Glomerular endothelial cell (primary cell): ENCODE results near the gene PPP2R5E. TPM values are rescaled to one million over a fixed set of nuclear protein-coding genes. Genes with fewer than 3 reads are reported as not detected.
"Not testable (repeated sequence)": the region's sequence is repeated elsewhere in the genome, so short reads cannot be mapped to it uniquely, and the experiment has no call there.

Experiments
- DNase-seq: peaks from one replicate; pipeline ENCODE4 v3.0.0-alpha.2; 2011; ENCODE audit warnings: low read depth, low spot score; ENCODE audit errors: extremely low read depth
- total RNA-seq: library from RNA; depleted of rRNA; stranded (reverse); fragments of >200 nt; gene quantifications from 2 replicates; pipeline ENCODE4 v1.2.3, GENCODE V29; 2015

PPP2R5E gene
- 30.8 and 35.3 TPM in 2 replicates for total RNA-seq

DNA sequence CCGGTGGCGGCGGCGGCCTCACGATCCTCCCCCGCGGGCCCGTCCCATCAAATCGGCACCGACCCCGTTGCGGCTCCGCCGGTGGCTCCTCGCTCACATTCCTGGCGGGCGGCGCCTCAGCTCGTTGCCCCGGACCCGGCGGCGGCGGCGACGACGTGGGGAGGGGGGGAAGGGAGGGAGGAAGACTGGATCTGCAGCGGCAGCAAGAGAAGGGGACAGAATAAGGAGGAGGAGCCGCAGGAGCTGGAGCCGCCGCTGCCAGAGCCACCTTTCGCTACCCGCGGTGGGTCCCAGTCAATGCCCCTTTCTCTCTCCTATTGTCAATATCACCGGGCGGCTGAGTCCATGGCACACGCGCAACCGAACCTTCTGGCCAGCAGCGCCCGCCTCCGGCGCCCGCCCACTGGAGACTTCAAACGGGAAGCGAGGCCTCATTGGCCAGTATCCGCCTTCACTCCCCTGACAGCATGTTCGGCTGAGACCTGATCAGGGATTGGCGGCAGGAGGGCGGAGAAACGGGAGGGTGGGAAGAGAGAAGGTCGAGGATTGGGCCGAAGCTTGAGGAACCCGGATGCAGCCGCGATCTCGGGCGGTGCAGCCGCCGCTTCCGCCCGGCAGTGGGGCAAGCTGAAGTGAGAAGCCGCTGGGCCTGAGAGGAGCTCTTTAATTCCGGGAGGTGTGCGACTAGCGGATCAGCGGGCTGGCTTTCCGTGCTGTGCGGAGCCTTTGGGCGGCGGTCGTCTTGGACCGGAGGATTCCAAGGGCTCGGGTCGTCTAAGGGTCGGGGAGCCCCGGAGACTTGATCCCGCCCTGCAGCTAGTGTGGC lies at the start of gene PPP2R5E:
TSS of gene PPP2R5E (minus strand) at position 378 of the 826 bp plus-strand sequence. CDS start 3,692 bp downstream, outside the sequence.
- peak; percentile 88 for DNase-seq

DNA sequence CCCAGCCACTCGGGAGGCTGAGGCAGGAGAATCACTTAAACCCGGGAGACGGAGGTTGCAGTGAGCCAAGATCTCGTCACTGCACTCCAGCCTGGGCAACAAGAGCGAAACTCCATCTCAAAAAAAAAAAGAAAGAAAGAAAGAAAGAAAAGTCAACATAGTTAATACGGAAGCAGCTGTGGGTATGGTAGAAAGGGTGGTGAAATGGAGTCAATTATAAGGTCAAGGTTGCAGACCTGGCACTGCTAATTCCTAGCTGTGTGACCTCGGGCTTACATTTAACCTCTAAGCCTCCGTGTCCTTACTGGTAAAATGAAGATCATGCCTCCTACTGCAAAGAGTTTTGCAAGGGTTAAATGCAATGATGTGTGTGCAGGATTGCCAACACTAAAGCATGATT lies 39.9 kb upstream of the PPP2R5E start:
- not testable (repeated sequence) for DNase-seq

DNA sequence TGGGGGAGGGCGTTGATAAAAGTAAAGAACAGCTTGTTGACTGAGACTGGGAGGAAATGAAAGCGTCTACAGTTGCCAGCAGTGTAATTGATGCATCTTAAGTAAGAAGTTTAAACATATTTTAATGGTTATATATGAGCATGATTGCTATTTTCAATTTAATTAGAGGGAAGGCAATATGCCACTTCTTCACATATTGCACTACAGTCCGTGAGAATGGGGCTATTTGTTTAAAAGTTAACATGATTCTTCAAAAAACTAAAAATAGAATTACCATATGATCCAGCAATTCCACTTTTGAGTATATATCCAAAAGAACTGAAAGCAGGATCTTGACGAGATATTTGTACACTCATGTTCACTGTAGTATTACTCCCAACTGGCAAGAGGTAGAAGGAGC lies 38.3 kb upstream of the PPP2R5E start:
- no peak for DNase-seq

DNA sequence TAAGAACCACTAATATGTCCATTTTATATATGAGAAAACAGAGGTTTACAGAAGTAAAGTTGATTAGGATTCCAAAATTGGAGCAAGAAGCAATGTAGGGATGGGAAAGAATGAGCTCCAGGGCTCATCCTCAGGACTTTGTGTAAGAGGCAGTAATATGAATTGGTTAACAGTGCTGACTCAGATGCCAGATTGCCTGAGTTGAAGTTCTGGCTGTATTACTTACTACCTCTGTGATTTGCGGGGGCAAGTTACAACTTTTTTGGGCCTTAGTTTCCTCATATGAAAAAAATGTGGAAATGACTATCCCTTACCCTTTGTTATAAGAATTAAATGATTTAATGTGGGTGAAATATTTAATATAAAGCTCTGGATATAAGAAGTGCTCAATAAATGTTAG lies 35.1 kb upstream of the PPP2R5E start:
- DNase-seq = no peak

DNA sequence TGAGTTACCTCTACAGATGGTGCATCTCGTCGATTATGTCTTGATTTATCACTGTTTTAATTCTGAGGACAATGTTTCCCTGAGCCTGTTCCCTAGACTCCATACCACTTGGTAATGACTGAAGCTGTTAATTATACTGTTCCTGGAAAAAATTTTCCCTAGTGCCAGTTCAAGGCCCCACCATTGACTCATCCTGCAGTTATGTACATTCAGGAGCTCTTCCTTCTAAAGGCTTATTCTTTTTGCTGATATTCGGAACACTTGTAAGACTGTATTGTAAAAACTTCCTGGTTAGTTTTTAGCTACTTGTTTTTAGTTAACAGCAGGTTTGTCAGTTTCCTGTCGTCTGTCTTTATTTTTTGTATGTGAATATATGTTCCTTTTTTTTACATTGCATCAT lies 30.4 kb upstream of the PPP2R5E start:
- peak; percentile 41 for DNase-seq

DNA sequence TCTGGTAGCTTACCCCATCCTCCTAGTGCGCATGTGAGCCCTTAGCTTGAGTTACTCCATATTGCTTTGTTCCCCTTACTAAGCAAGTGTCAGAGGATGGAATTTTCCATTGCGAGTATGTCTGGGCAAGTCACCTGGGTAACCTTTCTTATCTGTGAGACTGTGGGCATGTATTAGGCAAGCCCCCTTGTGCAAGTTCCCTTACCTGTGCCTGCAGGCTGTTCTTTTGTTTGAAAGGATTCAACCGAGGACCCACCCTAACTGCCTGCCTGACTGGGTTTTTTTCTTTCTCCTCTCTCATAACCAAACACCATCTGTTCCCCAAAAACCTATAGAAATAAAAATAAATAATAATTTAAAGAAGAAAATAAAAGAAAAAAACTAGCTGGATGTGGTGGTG lies 22.3 kb upstream of the PPP2R5E start:
- no peak for DNase-seq

DNA sequence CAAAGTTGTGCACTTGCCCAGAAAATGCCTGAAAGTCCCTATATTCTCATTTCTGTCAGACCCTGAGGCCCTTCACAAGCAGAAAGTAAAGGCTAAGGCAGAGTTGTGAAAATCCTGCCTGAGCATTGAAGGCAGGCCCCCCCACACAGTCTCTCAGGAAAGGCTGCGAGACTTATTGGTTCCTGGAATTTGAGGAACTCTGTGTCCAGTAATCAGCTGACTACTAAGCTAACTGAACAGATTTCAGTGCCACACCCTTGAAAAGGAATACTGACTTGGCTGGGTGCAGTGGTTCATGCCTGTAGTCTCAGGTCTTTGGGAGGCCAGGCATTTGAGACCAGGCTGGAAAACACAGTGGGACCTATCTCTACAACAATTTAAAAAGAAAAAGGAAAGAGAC lies 21.1 kb upstream of the PPP2R5E start:
- DNase-seq = no peak

DNA sequence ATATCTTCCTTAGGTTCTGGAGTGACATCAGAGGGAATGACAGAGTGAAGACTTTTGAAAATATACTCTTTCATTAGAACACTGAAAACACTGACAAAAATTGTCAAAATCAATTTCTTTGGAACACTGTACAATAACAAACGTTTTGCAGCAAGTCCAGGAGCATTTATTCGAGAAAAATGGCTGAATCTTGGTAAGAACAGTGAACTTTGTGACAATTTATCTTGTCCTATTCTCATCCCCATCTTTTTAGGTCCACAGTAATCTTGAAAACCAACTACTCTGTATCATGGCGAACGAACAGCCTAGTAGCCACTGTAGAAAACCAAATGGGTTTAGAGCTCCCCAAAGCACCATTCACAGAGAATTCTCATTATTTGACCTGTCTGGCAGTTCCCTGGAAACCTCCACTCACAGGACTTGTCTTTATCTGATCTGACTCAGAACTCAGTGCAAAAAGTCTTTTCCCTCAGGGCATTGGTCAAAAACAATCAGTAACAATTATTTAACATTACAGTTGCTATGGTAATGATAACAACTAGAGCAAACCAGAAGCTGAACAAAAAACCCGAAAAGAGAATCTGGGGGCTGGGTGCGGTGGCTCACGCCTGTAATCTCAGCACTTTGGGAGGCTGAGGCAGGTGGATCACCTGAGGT lies 20.3 kb upstream of the PPP2R5E start:
- no peak for DNase-seq

DNA sequence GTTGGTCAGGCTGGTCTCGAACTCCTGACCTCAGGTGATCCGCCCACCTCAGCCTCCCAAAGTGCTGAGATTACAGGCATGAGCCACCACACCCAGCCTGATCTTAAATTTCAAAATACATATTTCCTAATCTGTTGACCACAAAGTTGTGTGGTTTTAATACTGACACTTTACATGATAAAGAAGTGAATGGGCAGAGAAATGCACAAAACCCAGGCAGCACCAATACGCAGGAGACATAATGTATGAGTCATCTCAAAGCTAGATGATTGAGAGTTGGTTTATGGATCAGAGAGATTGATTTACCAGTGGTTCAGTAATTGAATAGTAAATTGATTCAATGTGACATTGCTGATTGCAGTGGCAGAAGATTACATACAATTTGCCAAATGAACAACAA lies 19.2 kb upstream of the PPP2R5E start:
- DNase-seq = no peak

DNA sequence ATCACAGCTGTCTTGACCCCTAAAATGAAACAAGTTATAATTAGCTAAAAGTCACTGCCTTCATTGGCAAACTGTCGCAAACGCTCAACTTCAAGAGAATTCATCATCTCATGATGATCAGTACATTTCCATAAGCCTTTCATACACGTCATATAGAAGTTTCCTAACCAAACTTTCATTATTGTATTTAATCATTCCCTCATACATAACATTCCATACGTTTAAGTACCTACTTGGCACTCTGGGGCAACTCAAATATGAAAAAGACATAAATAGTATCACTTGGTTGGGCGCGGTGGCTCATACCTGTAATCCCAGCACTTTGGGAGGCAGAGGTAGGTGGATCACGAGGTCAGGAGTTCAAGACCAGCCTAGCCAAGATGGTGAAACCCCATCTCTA lies 12.4 kb upstream of the PPP2R5E start:
- DNase-seq = no peak

DNA sequence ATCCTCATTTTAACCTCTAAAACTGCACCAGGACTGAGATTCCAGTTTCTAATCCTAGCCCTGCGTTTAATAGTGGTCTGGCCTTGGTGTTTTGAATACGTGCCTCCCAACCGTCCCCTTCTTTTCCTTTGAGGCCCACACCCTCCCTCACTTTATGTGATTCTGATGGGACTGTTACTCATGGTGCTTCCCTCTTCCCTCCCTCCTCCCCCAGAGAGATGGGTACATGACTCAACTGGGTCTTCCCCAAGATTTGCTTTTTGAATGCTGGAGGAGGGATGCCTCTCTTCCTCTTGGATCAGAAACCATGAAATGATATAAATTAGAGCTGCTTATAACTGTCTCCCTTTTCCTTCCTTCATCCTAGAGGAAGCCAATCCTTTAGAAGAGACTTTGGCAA lies 8.2 kb upstream of the PPP2R5E start:
- no peak for DNase-seq

DNA sequence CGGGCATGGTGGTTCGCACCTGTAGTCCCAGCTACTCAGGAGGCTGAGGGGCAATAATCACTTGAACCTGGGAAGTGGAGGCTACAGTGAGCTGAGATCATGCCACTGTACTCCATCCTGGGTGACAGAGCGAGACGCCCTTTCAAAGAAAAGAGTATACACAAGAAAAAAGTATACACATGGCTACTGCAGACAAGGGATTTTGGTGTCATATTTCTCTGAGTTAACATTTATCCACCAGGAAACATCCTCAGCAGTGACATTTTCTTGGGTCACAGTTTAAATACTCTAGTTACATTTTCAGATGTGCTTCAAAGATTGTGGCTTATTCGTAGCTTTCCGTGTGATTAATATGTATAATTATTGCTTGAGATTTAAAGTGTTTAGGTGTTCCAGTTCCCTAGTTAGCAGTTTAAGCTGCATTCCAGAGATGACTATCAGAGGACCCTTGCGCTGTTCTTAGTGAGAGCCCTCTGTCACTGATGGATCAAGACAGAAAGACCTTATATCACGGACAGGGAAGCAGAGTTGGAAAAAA lies 4.7 kb upstream of the PPP2R5E start:
- no peak for DNase-seq

DNA sequence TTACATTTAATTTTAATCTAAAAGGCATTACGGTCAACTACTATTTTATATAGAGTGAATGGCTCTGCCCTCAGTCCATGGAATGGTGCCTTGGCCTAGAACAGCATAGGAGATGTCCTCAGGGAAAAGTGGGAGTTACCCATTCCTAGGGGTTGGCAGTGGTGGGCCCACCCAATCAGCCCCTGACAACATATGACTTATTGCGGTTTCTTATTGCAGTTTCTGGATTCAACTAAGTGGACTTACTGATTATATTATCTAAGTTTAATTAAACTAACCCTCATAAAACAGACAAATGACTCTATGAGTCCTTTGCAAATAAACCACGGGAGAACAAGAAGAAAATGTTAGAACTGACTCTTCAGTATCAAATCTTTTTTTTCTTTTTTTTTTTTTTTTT lies 2.3 kb upstream of the PPP2R5E start:
- DNase-seq = no peak

DNA sequence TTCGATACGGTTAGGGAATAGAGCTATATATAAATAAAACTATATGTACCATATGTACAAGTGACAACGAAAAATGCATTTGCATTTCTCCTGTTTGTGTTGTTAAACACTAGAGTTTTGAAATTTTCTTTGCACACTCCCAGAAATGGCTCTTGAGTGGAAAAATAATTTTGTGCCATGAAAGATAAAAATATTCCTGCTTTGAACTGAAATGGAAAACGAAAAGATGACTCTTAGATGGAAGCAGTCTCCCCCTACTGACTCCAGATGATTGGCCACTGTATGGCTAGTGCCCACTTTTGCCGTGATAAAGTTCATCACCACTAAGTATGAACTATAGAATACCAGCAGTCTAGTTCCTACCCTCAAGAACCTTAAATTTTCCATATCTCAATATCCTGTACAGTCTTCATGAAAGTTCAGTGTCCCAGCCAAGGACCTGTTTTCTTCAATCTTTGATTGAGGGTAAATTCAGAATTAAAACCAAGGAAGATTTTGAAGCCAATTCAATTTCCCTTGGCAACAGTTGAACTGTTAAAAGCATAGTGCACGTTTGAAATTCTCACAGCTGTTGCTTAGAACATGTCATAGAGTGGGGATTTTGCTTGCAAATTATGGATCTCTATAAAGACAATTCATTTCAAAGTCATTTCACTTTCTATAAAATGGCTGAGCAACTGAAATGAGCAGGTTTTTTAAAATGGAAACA lies 1.6 kb upstream of the PPP2R5E start:
- no peak for DNase-seq

DNA sequence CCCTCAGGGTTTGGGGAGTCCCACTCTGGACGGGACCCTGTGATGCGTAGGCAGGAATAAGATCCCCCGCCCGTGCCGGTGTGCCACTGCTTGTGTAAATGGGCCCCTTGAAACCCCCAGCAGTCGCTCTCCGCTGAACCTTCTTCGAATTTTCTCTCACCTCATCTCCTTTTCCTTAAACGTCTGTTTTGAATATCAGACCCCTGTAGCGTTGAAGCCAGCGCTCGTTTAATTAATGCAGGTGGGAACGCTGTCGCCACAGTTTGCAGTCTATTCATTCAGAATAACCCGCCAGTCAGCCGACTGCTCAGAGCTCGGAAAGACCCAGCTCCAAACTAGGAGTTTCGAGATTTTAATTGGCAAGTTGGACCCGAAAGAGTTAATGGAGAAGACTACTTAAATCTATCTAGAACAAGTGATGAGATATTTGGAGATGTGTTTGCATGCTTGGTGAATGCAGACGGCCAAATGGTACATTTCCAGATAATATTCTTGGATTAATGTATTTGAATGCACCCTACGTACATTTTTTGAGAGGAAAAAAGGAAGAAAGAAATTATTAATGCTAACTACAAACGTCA lies 739 bp upstream of the PPP2R5E start:
- DNase-seq = no peak

DNA sequence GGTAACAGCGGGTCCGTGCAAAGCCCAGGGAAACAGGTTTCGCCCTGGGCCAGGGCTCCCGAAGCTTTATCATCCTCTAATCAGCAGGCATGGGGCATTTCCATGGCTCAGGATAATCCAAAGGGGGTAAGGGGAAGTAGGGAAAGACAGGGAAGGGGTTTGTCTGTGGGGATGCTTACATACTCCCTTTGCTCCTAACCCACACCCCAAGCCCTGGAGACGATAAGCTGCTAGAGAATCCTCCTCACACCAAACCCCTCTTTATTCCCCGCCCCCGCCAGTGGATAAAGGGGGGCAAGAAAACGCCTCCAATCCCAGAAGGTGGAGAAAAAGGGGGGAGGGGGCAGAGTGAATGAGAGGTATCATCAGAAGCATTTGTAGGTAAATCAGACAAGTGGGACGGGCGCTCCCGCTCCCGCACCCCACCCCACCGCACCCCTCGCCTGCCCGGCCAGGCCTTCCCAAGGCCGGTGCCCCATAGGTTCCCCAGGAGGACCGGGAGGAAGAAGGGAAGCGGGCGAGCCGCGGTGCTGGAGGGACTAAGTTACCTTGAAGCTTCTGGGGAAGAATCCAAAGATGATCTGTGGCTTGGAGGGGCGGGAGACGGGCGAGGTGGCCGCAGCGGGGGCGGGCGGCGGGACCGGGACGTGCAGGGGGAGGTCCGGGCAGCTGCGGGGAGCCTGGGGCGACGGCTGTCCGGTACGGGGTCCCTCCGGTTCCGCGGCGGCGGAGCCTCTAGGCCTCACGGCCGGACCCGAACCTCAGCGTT lies 762 bp downstream of the PPP2R5E start:
- DNase-seq = no peak

DNA sequence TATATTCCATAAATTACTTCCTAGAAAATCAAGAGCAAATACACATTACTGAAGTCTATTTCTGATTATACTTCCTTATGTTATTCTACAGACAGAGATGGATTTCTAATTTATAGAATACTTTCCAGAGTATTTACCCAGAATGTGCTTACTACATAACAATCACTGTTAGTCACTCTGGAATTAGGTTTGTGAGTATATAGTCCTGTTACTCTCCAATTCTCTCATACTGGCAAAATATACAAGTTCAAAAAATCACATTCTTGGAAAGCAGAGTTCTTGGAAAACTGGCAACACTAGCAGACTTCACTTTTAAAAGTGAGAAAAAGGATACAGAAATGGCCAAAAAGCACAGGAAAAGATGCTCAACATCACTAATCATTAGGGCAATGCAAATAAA lies 7.3 kb downstream of the PPP2R5E start:
- no peak for DNase-seq

DNA sequence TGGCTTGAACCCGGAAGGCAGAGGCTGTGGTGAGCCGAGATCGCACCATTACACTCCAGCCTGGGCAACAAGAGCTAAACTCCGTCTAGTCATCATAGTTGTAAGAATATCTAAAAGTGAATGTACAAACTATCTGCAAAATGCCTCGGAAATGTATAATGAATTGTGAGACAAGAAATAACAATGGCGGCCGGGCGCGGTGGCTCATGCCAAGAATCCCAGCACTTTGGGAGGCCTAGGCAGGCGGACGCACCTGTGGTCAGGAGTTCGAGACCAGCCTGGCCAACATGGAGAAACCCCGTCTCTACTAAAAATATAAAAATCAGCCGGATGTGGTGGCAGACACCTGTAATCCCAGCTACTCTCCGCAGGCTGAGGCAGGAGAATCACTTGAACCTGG lies 9.7 kb downstream of the PPP2R5E start:
- DNase-seq = no peak

DNA sequence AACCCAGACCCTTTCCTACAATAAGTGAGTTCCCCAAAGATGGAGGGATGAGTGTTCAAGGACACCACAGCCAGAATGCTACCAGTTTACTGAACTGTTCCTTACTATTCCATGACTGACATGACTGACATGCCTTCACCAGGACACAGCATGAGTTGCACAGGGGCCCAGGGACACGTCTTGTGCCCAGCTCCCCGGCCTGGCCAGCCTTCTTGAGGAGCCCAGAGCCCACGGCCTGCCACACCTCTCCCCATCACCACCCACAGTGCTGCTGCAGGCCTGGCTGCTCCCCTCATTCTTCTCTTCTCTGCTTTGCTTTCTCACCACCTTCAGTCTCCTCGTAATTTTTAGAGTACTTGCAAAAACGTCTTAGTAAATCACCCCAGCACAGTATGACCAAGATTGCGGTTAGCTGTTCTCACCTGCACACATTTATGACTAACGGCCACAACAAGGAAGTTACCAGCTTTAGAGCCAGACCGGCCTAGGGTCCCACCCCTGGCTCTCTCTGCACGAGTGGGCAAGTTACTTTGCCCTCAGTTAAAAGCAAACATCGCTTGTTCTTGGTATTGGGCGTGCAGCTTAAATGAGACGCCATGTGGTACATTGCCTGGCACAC lies 18.5 kb downstream of the PPP2R5E start:
- no peak for DNase-seq
